ENCODE data around the gene FASTKD3. TPM values are rescaled to one million over a fixed set of nuclear protein-coding genes. Genes with fewer than 3 reads are reported as not detected.

Gene FASTKD3
- polyA plus RNA-seq, 3 donors: 7.2 to 15.5 (median 10.7) TPM

DNA sequence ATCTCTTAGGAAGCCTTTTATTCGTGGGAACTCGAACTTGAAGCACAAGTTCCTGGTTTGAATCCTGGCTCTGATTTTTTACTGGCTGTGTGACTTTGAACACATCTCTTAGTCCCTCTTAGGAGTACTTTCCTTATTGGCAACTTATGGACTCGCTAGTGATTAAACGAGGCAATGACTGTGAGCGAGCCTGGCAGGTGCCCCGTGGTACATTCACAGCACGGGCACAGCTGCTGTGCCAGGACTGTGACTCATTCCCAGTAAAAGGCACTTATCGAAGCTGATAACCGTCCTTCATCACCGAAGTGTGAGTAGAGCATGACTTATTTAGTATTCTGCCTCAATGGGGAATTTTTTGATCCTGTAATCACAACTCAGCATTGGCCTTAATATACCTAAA lies 40.6 kb downstream of the FASTKD3 start:
- no peak for DNase-seq
- Histone ChIP-seq H3K36me3 (replicated peaks in 1 of 2; ENCODE audit: control insufficient read depth in 1 of 2, insufficient read depth in 2 of 2, low read length in 2 of 2) (no peaks in the 10 kb centered on the region), H3K4me2 (replicated peaks; ENCODE audit: extremely low read depth, low read length, poor library complexity, severe bottlenecking) (no peak overlapping the region), H4K20me1 (ENCODE audit: insufficient read depth, low read length) (no peaks in the 10 kb centered on the region), H3K4me1 (ENCODE audit: control insufficient read depth in 1 of 2, insufficient read depth in 2 of 2, low read length in 2 of 2) (no peaks in the 10 kb centered on the region), H3K4me3 (replicated peaks in 1 of 3; ENCODE audit: low read depth in 2 of 3, low read length in 3 of 3) (no peak overlapping the region), H3K27ac (ENCODE audit: low read depth in 1 of 2, low read length in 2 of 2) (no peak overlapping the region), H3K27me3 (ENCODE audit: control insufficient read depth in 2 of 2, insufficient read depth in 2 of 2, low read length in 2 of 2) (no peaks in the 10 kb centered on the region), H3K9ac (ENCODE audit: insufficient read depth, low read length, poor library complexity, severe bottlenecking) (no peak overlapping the region), H2AFZ (ENCODE audit: insufficient read depth, low read depth, low read length, poor library complexity, severe bottlenecking) (no peak overlapping the region), H3K79me2 (ENCODE audit: insufficient read depth, low read length) (no peaks in the 10 kb centered on the region), H3K9me3 (replicated peaks in 1 of 2; ENCODE audit: control insufficient read depth in 1 of 2, insufficient read depth in 1 of 2, low read length in 2 of 2) (no peaks in the 10 kb centered on the region)
- Mint-ChIP-seq H3K4me1 (no peaks in the 10 kb centered on the region), H3K9me3 (peaks cover 0 to 3% (median 0%) of the 10 kb centered on the region in 7 donors), H3K27me3 (ENCODE audit: low read depth in 3 of 3) (peaks cover 7 to 8% (median 8%) of the 10 kb centered on the region in 3 donors), H3K4me3 (no peak overlapping the region), H3K36me3 (no peaks in the 10 kb centered on the region), H3K27ac (no peak overlapping the region)
- 89% methylated on average over 10 of the region's 10 CpGs for WGBS (ENCODE audit: insufficient coverage)
- TF ChIP-seq CTCF (IDR thresholded peaks at IDR 0.05): no peak
- intact Hi-C loops (cut with micrococcal nuclease): no loop called here

- no peak overlapping the region for H3K4me3 ChIP-seq (replicated peaks in 1 of 3; ENCODE audit: low read depth in 2 of 3, low read length in 3 of 3)
- TF ChIP-seq CTCF (IDR thresholded peaks at IDR 0.05): no peak
- 91% methylated on average over 4 of the region's 6 CpGs for WGBS (ENCODE audit: insufficient coverage)
- H3K9ac ChIP-seq (ENCODE audit: insufficient read depth, low read length, poor library complexity, severe bottlenecking): no peak overlapping the region
- H3K79me2 ChIP-seq (ENCODE audit: insufficient read depth, low read length): no peaks in the 10 kb centered on the region
- H3K9me3 ChIP-seq (replicated peaks in 1 of 2; ENCODE audit: control insufficient read depth in 1 of 2, insufficient read depth in 1 of 2, low read length in 2 of 2): no peaks in the 10 kb centered on the region
- no peaks in the 10 kb centered on the region for H3K27me3 ChIP-seq (ENCODE audit: control insufficient read depth in 2 of 2, insufficient read depth in 2 of 2, low read length in 2 of 2)
- peaks cover 6 to 8% (median 7%) of the 10 kb centered on the region in 3 donors for H3K27me3 Mint-ChIP-seq (ENCODE audit: low read depth in 3 of 3)
- no peak overlapping the region for H3K4me2 ChIP-seq (replicated peaks; ENCODE audit: extremely low read depth, low read length, poor library complexity, severe bottlenecking)
- no peak overlapping the region for H3K27ac Mint-ChIP-seq
- H3K4me1 Mint-ChIP-seq: no peaks in the 10 kb centered on the region
- H3K27ac ChIP-seq (ENCODE audit: low read depth in 1 of 2, low read length in 2 of 2): no peak overlapping the region
- no peaks in the 10 kb centered on the region for H3K4me1 ChIP-seq (ENCODE audit: control insufficient read depth in 1 of 2, insufficient read depth in 2 of 2, low read length in 2 of 2)
- H3K4me3 Mint-ChIP-seq: no peak overlapping the region
- no peaks in the 10 kb centered on the region for H3K36me3 Mint-ChIP-seq
- H2AFZ ChIP-seq (ENCODE audit: insufficient read depth, low read depth, low read length, poor library complexity, severe bottlenecking): no peak overlapping the region
- H3K9me3 Mint-ChIP-seq: peaks cover 0 to 3% (median 0%) of the 10 kb centered on the region in 7 donors
- H3K36me3 ChIP-seq (replicated peaks in 1 of 2; ENCODE audit: control insufficient read depth in 1 of 2, insufficient read depth in 2 of 2, low read length in 2 of 2): no peaks in the 10 kb centered on the region
- DNase-seq: no peak
- H4K20me1 ChIP-seq (ENCODE audit: insufficient read depth, low read length): no peaks in the 10 kb centered on the region
- intact Hi-C loops (cut with micrococcal nuclease): no loop called here
These were observed 41.2 kb downstream of the FASTKD3 start for GRCh38 chr5:7827610-7828009.
